Measurements from ENCODE around the gene ELF1.

DNA sequence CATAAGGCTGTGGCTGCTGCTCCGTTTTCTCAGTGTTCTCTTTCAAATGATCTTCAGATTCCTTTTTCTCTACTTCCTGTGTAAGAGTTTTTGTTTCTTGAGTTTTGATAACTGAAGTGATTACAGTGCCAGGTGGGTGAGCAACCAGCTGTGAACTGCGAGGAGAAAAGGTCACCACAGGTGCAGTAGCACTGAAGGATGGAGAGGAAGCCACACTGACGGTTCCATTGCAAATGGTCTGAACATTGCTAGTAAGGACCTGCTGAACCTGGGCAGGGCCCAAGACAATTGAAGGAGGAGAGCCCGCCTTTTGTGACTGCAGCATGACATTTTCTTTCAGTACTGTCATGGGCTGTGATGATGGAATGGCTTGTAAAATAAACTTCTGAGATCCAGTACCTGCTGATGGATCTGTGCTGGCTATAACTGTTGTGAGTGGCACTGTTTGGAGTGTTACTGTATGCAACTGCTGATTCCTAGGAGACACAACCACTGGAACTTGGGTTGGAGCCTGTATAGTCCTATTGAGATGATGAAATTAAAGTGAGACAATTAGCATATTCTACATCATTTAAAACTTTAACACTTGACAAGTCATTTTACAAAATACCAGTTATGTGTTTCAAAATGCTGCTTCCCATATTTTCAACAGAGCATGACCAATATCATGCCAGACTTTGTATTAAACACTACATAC is 85.5 kb downstream of the ELF1 start:
- TF ChIP-seq, protein P1, sequence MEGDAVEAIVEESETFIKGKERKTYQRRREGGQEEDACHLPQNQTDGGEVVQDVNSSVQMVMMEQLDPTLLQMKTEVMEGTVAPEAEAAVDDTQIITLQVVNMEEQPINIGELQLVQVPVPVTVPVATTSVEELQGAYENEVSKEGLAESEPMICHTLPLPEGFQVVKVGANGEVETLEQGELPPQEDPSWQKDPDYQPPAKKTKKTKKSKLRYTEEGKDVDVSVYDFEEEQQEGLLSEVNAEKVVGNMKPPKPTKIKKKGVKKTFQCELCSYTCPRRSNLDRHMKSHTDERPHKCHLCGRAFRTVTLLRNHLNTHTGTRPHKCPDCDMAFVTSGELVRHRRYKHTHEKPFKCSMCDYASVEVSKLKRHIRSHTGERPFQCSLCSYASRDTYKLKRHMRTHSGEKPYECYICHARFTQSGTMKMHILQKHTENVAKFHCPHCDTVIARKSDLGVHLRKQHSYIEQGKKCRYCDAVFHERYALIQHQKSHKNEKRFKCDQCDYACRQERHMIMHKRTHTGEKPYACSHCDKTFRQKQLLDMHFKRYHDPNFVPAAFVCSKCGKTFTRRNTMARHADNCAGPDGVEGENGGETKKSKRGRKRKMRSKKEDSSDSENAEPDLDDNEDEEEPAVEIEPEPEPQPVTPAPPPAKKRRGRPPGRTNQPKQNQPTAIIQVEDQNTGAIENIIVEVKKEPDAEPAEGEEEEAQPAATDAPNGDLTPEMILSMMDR (IDR thresholded peaks at IDR 0.05; ENCODE audit: low read length) = no peak
- TF ChIP-seq EZH2 (IDR thresholded peaks at IDR 0.05; ENCODE audit: borderline replicate concordance, low read length) = no peak

Measured in OCI-LY1 (cell line).